ENCODE measurements around the gene STAU1.

STAU1 gene, protein sequence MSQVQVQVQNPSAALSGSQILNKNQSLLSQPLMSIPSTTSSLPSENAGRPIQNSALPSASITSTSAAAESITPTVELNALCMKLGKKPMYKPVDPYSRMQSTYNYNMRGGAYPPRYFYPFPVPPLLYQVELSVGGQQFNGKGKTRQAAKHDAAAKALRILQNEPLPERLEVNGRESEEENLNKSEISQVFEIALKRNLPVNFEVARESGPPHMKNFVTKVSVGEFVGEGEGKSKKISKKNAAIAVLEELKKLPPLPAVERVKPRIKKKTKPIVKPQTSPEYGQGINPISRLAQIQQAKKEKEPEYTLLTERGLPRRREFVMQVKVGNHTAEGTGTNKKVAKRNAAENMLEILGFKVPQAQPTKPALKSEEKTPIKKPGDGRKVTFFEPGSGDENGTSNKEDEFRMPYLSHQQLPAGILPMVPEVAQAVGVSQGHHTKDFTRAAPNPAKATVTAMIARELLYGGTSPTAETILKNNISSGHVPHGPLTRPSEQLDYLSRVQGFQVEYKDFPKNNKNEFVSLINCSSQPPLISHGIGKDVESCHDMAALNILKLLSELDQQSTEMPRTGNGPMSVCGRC

DNA sequence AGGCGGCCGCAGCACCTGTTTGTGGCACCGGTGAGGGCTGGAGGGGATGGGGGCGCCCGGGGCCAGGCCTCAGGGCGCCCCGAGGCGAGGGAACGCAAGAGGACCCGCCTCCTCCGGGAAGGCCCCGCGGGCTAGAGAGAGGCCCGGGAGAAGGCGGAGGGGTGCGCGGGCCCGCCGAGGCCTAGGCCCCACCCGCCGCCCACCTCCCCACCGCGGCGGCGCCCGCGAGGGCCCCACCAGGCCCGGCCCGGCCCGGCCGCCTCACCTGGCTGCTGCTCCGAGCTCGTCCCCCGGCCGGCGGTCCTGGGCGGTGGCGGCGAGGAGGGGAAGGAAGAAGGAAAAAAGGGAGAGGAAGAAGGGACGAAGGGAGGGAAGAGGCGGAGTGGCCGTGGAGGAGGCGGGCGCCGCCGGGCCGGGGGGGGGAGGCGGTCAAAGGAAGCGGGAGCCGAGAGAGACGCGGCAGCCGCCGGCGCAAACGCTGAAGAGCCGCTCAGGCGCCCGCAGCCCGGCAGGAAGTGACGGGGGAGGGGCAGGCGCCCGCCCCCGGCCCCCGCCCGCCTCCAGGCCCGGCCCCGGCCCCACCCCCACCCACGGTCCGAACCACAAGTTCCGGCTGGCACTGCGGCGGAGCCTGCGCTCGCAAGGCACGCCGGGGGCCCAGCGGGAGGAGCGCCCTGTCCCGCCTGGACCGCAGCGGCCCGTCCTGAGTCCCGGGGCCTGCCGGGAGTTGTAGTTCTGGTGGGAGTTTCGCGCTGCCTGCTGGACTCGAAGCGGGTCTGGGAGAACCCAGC lies at the start of gene STAU1:
Gene STAU1, minus strand, starts transcription at position 484 of the 791 bp plus-strand sequence. CDS start 22,133 bp downstream, outside the sequence.
- no peaks in the 10 kb centered on the region for H3K36me3 ChIP-seq (ENCODE audit: control insufficient read depth in 2 of 2, insufficient read depth in 2 of 2, low read length in 2 of 2)
- no peaks in the 10 kb centered on the region for H3K27me3 ChIP-seq (ENCODE audit: control insufficient read depth in 2 of 2, insufficient read depth in 2 of 2, low read length in 2 of 2)
- peak within 1 kb of the TSS; percentile 88 to 95 for H3K4me3 ChIP-seq (ENCODE audit: low read length in 2 of 2)
- H3K27ac ChIP-seq (ENCODE audit: low read depth in 2 of 2, low read length in 2 of 2), result peak within 1 kb of the TSS; percentile 87
- H3K4me1 ChIP-seq (ENCODE audit: control insufficient read depth in 2 of 2, insufficient read depth in 2 of 2, low read length in 2 of 2), result peaks cover 10 to 13% of the 10 kb centered on the region in 2 donors
- H3K9ac ChIP-seq (ENCODE audit: low read depth in 1 of 2, low read length in 2 of 2), result peak within 1 kb of the TSS; percentile 72 to 79
- H3K9me3 ChIP-seq (ENCODE audit: control insufficient read depth in 2 of 2, low read length in 2 of 2), result no peaks in the 10 kb centered on the region

DNA sequence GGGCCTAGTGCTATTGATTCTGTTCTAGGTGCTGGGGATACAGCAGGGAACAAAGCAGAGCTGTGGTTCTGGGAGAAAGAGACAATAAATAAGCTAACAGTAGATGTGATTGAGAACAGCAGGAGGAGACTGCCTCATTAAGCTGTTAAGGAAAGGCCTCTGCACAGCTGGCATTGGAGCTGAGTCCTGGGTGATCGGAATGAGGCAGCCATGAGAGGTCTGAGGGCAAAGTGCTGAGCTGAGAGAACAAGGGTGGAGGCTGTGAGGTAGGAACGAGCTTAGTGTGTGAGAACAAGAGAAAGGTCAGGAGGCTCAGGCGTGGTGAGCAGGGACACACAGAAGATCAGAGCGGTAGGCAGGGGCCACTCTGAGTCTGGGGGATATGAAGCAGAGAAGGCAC lies 49.4 kb upstream of the STAU1 start:
- peaks cover 72 to 88% of the 10 kb centered on the region in 2 donors for H3K36me3 ChIP-seq (ENCODE audit: control insufficient read depth in 2 of 2, insufficient read depth in 2 of 2, low read length in 2 of 2)
- H3K9ac ChIP-seq (ENCODE audit: low read depth in 1 of 2, low read length in 2 of 2), result no peak overlapping the region
- H3K4me1 ChIP-seq (ENCODE audit: control insufficient read depth in 2 of 2, insufficient read depth in 2 of 2, low read length in 2 of 2), result no peaks in the 10 kb centered on the region
- no peak overlapping the region for H3K4me3 ChIP-seq (ENCODE audit: low read length in 2 of 2)
- no peak overlapping the region for H3K27ac ChIP-seq (ENCODE audit: low read depth in 2 of 2, low read length in 2 of 2)
- no peaks in the 10 kb centered on the region for H3K27me3 ChIP-seq (ENCODE audit: control insufficient read depth in 2 of 2, insufficient read depth in 2 of 2, low read length in 2 of 2)
- no peaks in the 10 kb centered on the region for H3K9me3 ChIP-seq (ENCODE audit: control insufficient read depth in 2 of 2, low read length in 2 of 2)

DNA sequence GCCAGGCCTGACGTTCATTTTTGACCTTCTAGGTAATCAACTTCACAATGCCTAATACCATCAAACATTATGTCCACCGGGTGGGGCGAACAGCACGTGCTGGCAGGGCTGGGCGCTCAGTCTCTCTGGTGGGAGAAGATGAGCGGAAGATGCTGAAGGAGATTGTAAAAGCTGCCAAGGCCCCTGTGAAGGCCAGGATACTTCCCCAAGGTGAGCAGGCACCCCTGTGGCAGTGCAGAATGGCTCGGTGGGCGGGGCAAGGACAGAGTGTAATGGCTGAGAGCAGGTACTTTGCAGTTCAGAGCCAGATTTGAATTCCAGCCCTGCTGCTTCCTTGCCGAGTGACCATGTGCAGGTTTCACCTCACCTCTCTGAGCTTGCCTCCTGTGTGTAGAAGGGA lies 48.2 kb upstream of the STAU1 start:
- H3K36me3 ChIP-seq (ENCODE audit: control insufficient read depth in 2 of 2, insufficient read depth in 2 of 2, low read length in 2 of 2), result peaks cover 67 to 85% of the 10 kb centered on the region in 2 donors
- no peak overlapping the region for H3K27ac ChIP-seq (ENCODE audit: low read depth in 2 of 2, low read length in 2 of 2)

DNA sequence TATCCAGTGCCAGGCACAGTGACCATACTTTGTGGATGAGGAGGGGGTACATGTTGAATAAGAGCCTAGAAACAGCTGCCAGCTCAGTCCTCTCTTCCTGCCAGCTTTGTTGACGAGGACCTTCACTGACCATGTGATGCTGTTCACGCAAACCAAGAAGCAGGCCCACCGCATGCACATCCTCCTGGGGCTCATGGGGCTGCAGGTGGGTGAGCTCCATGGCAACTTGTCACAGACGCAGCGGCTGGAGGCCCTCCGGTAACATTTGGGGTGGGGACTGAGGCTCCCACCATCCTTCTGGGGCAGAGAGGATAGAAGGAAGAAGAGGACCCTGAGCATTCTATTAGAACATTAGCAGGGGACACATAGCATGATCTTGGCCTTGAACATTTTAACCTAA lies 46.7 kb upstream of the STAU1 start:
- Histone ChIP-seq H3K4me1 (ENCODE audit: control insufficient read depth in 2 of 2, insufficient read depth in 2 of 2, low read length in 2 of 2) (no peaks in the 10 kb centered on the region), H3K27ac (ENCODE audit: low read depth in 2 of 2, low read length in 2 of 2) (no peak overlapping the region), H3K9me3 (ENCODE audit: control insufficient read depth in 2 of 2, low read length in 2 of 2) (no peaks in the 10 kb centered on the region), H3K4me3 (ENCODE audit: low read length in 2 of 2) (no peak overlapping the region), H3K27me3 (ENCODE audit: control insufficient read depth in 2 of 2, insufficient read depth in 2 of 2, low read length in 2 of 2) (no peaks in the 10 kb centered on the region), H3K9ac (ENCODE audit: low read depth in 1 of 2, low read length in 2 of 2) (no peak overlapping the region), H3K36me3 (ENCODE audit: control insufficient read depth in 2 of 2, insufficient read depth in 2 of 2, low read length in 2 of 2) (peaks cover 71 to 88% of the 10 kb centered on the region in 2 donors)

More for the DNA sequence above, 48.2 kb upstream of the STAU1 start:
- H3K9me3 ChIP-seq (ENCODE audit: control insufficient read depth in 2 of 2, low read length in 2 of 2), result no peaks in the 10 kb centered on the region
- no peak overlapping the region for H3K4me3 ChIP-seq (ENCODE audit: low read length in 2 of 2)
- no peaks in the 10 kb centered on the region for H3K27me3 ChIP-seq (ENCODE audit: control insufficient read depth in 2 of 2, insufficient read depth in 2 of 2, low read length in 2 of 2)
- H3K9ac ChIP-seq (ENCODE audit: low read depth in 1 of 2, low read length in 2 of 2), result no peak overlapping the region
- H3K4me1 ChIP-seq (ENCODE audit: control insufficient read depth in 2 of 2, insufficient read depth in 2 of 2, low read length in 2 of 2), result no peaks in the 10 kb centered on the region

DNA sequence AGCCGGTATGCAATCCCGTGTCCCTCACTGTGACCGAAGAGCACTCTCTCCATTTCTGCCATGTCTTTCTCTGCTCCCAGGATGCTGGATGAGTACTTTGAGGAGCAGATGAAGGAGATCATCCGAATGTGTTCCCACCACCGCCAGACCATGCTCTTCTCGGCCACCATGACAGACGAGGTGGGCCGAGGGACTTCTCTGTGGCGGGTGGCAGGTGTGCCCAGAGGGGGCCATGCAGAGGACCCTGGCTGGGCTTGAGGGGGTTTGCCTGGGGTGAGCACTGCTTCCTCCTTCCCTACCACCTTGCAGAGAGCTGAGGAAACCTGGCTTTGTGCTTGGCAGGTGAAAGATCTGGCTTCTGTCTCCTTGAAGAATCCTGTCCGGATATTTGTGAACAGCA lies 45.1 kb upstream of the STAU1 start:
- no peak overlapping the region for H3K27ac ChIP-seq (ENCODE audit: low read depth in 2 of 2, low read length in 2 of 2)
- H3K4me3 ChIP-seq (ENCODE audit: low read length in 2 of 2), result no peak overlapping the region
- no peaks in the 10 kb centered on the region for H3K4me1 ChIP-seq (ENCODE audit: control insufficient read depth in 2 of 2, insufficient read depth in 2 of 2, low read length in 2 of 2)
- no peak overlapping the region for H3K9ac ChIP-seq (ENCODE audit: low read depth in 1 of 2, low read length in 2 of 2)
- no peaks in the 10 kb centered on the region for H3K9me3 ChIP-seq (ENCODE audit: control insufficient read depth in 2 of 2, low read length in 2 of 2)
- H3K36me3 ChIP-seq (ENCODE audit: control insufficient read depth in 2 of 2, insufficient read depth in 2 of 2, low read length in 2 of 2), result peaks cover 64 to 83% of the 10 kb centered on the region in 2 donors
- no peaks in the 10 kb centered on the region for H3K27me3 ChIP-seq (ENCODE audit: control insufficient read depth in 2 of 2, insufficient read depth in 2 of 2, low read length in 2 of 2)

DNA sequence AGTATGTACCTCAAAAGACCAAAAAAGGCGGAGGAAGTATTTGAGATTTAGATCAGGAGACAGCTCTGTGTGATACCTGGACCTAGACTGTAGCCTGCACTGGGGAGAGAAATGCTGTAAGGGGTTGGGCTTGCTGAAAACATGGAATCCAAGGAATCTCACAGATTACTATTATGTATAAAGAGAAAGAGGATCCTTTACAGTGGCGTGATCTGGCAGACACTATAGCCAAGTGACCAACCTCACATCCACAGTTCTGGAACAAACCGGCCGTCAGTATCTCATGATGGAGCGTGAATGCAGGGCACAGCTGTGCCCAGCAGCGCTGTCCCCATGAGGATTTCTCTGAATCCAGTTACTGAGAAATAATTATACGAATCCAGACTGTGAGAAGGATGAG lies 43.3 kb upstream of the STAU1 start:
- no peak overlapping the region for H3K27ac ChIP-seq (ENCODE audit: low read depth in 2 of 2, low read length in 2 of 2)
- no peak overlapping the region for H3K9ac ChIP-seq (ENCODE audit: low read depth in 1 of 2, low read length in 2 of 2)
- H3K27me3 ChIP-seq (ENCODE audit: control insufficient read depth in 2 of 2, insufficient read depth in 2 of 2, low read length in 2 of 2), result no peaks in the 10 kb centered on the region
- H3K4me1 ChIP-seq (ENCODE audit: control insufficient read depth in 2 of 2, insufficient read depth in 2 of 2, low read length in 2 of 2), result no peaks in the 10 kb centered on the region
- H3K36me3 ChIP-seq (ENCODE audit: control insufficient read depth in 2 of 2, insufficient read depth in 2 of 2, low read length in 2 of 2), result peaks cover 61 to 69% of the 10 kb centered on the region in 2 donors
- H3K9me3 ChIP-seq (ENCODE audit: control insufficient read depth in 2 of 2, low read length in 2 of 2), result no peaks in the 10 kb centered on the region
- no peak overlapping the region for H3K4me3 ChIP-seq (ENCODE audit: low read length in 2 of 2)

DNA sequence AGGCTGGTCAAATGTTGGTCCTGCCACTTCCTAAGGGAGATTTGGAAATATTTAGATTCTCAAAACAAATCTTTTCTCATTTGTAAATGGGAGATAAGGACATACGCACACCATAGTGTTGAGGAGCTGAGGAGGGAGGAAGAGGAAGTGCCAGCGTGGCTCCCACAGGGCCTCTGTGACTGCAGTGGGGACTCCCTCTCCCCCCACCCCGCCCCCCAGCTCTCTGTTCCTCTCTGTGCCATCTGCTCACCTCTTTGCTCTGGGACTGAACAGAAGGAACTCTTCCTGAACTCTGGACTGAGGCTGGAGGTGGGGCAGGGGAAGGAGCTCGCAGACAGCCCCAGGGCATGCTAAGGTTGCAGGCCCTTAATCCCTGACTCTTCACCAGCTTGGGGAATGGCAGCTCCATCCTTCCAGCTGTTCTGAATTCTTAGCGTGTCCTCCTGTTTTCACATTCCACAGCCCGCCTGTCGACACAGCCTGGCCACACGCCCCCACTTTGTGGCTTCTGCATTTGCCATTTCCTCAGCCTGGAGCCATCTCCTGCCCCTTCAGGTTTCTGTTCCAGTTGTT lies 42.5 kb upstream of the STAU1 start:
- no peaks in the 10 kb centered on the region for H3K4me1 ChIP-seq (ENCODE audit: control insufficient read depth in 2 of 2, insufficient read depth in 2 of 2, low read length in 2 of 2)
- no peak overlapping the region for H3K27ac ChIP-seq (ENCODE audit: low read depth in 2 of 2, low read length in 2 of 2)
- H3K27me3 ChIP-seq (ENCODE audit: control insufficient read depth in 2 of 2, insufficient read depth in 2 of 2, low read length in 2 of 2), result no peaks in the 10 kb centered on the region
- H3K36me3 ChIP-seq (ENCODE audit: control insufficient read depth in 2 of 2, insufficient read depth in 2 of 2, low read length in 2 of 2), result peaks cover 63 to 70% of the 10 kb centered on the region in 2 donors
- no peak overlapping the region for H3K9ac ChIP-seq (ENCODE audit: low read depth in 1 of 2, low read length in 2 of 2)
- H3K9me3 ChIP-seq (ENCODE audit: control insufficient read depth in 2 of 2, low read length in 2 of 2), result no peaks in the 10 kb centered on the region
- no peak overlapping the region for H3K4me3 ChIP-seq (ENCODE audit: low read length in 2 of 2)

DNA sequence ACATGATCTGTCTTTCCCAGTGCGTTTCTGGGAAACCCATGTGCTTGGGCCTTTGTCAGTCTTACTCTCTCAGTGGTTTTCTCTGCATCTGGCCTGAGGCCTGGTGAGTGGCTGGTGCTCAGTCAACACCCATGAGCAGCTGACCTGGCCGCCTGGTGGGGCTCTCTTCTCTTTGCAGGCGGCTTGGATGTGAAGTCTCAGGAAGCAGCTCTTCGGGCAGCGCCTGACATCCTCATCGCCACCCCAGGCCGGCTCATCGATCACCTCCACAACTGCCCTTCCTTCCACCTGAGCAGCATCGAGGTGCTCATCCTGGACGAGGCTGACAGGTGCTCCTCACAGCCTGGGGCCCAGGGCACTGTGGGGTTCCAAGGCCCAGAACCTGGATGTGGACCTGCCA lies 41.9 kb upstream of the STAU1 start:
- Histone ChIP-seq H3K27ac (ENCODE audit: low read depth in 2 of 2, low read length in 2 of 2) (no peak overlapping the region), H3K36me3 (ENCODE audit: control insufficient read depth in 2 of 2, insufficient read depth in 2 of 2, low read length in 2 of 2) (peaks cover 61 to 69% of the 10 kb centered on the region in 2 donors)

DNA sequence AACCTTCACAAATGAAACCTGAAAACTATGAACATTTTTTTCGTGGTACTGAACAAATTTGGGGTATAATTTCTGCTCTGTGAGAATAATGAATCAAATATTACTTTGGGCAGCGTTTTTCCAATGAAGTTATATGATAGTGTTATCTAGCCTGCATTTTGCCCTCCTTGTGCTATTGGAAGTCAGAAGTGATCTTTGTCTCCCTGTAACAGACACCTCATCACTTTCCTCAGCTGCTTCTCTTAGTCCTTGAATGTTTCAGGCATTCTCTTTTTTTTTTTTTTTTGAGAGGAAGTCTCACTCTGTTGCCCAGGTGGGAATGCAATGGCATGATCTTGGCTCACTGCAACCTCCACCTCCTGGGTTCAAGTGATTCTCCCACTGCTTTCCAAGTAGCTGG lies 41.2 kb upstream of the STAU1 start:
- no peak overlapping the region for H3K9ac ChIP-seq (ENCODE audit: low read depth in 1 of 2, low read length in 2 of 2)
- no peak overlapping the region for H3K27ac ChIP-seq (ENCODE audit: low read depth in 2 of 2, low read length in 2 of 2)
- H3K36me3 ChIP-seq (ENCODE audit: control insufficient read depth in 2 of 2, insufficient read depth in 2 of 2, low read length in 2 of 2), result peaks cover 61 to 69% of the 10 kb centered on the region in 2 donors
- H3K4me3 ChIP-seq (ENCODE audit: low read length in 2 of 2), result no peak overlapping the region
- no peaks in the 10 kb centered on the region for H3K27me3 ChIP-seq (ENCODE audit: control insufficient read depth in 2 of 2, insufficient read depth in 2 of 2, low read length in 2 of 2)
- no peaks in the 10 kb centered on the region for H3K9me3 ChIP-seq (ENCODE audit: control insufficient read depth in 2 of 2, low read length in 2 of 2)
- H3K4me1 ChIP-seq (ENCODE audit: control insufficient read depth in 2 of 2, insufficient read depth in 2 of 2, low read length in 2 of 2), result no peaks in the 10 kb centered on the region

More for the DNA sequence above, 41.9 kb upstream of the STAU1 start:
- Histone ChIP-seq H3K9ac (ENCODE audit: low read depth in 1 of 2, low read length in 2 of 2) (no peak overlapping the region), H3K4me1 (ENCODE audit: control insufficient read depth in 2 of 2, insufficient read depth in 2 of 2, low read length in 2 of 2) (no peaks in the 10 kb centered on the region), H3K4me3 (ENCODE audit: low read length in 2 of 2) (no peak overlapping the region), H3K27me3 (ENCODE audit: control insufficient read depth in 2 of 2, insufficient read depth in 2 of 2, low read length in 2 of 2) (no peaks in the 10 kb centered on the region), H3K9me3 (ENCODE audit: control insufficient read depth in 2 of 2, low read length in 2 of 2) (no peaks in the 10 kb centered on the region)
